ENCODE results near the gene HGFAC.
"Not testable (repeated sequence)": the region's sequence is repeated elsewhere in the genome, so short reads cannot be mapped to it uniquely, and the experiment has no call there.

The HGFAC gene

GRCh38 chr4:3407930-3408792, 33.6 kb upstream of the HGFAC start:
- peaks cover 5% of the 10 kb centered on the region for H3K9me3 ChIP-seq (ENCODE audit: severe bottlenecking)
- H3K36me3 ChIP-seq (ENCODE audit: low read depth), result no peaks in the 10 kb centered on the region
- ATAC-seq (ENCODE audit: low read depth), result no peak
- H3K27me3 ChIP-seq (ENCODE audit: insufficient read depth, poor library complexity, severe bottlenecking), result no peaks in the 10 kb centered on the region
- H3K4me3 ChIP-seq (ENCODE audit: severe bottlenecking), result no peak overlapping the region
- H3K4me1 ChIP-seq (ENCODE audit: insufficient read depth, poor library complexity, severe bottlenecking), result no peaks in the 10 kb centered on the region
- no peak for TF ChIP-seq CTCF (IDR thresholded peaks at IDR 0.05; ENCODE audit: poor library complexity, severe bottlenecking)
- DNase-seq (ENCODE audit: low spot score), result peak; percentile 35
- H3K27ac ChIP-seq (ENCODE audit: poor library complexity, severe bottlenecking), result no peak overlapping the region

- no peak for TF ChIP-seq CTCF (IDR thresholded peaks at IDR 0.05; ENCODE audit: poor library complexity, severe bottlenecking)
- H3K27ac ChIP-seq (ENCODE audit: poor library complexity, severe bottlenecking), result no peak overlapping the region
- ATAC-seq (ENCODE audit: low read depth), result no peak
- H3K4me1 ChIP-seq (ENCODE audit: insufficient read depth, poor library complexity, severe bottlenecking), result no peaks in the 10 kb centered on the region
- H3K36me3 ChIP-seq (ENCODE audit: low read depth), result no peaks in the 10 kb centered on the region
- no peak overlapping the region for H3K4me3 ChIP-seq (ENCODE audit: severe bottlenecking)
- no peaks in the 10 kb centered on the region for H3K27me3 ChIP-seq (ENCODE audit: insufficient read depth, poor library complexity, severe bottlenecking)
- peak; percentile 37 for DNase-seq (ENCODE audit: low spot score)
- peaks cover 5% of the 10 kb centered on the region for H3K9me3 ChIP-seq (ENCODE audit: severe bottlenecking)
Measured at GRCh38 chr4:3408793-3409330, 32.9 kb upstream of the HGFAC start.

GRCh38 chr4:3409571-3410091, 32.1 kb upstream of the HGFAC start:
- H3K4me3 ChIP-seq (ENCODE audit: severe bottlenecking), result no peak overlapping the region
- no peaks in the 10 kb centered on the region for H3K27me3 ChIP-seq (ENCODE audit: insufficient read depth, poor library complexity, severe bottlenecking)
- peaks cover 2% of the 10 kb centered on the region; the same call in 1 of the 2 replicates for H3K36me3 ChIP-seq (ENCODE audit: low read depth)
- H3K9me3 ChIP-seq (ENCODE audit: severe bottlenecking), result no peaks in the 10 kb centered on the region
- DNase-seq (ENCODE audit: low spot score), result peak; percentile 37
- H3K27ac ChIP-seq (ENCODE audit: poor library complexity, severe bottlenecking), result no peak overlapping the region
- no peaks in the 10 kb centered on the region for H3K4me1 ChIP-seq (ENCODE audit: insufficient read depth, poor library complexity, severe bottlenecking)
- ATAC-seq (ENCODE audit: low read depth), result no peak
- no peak for TF ChIP-seq CTCF (IDR thresholded peaks at IDR 0.05; ENCODE audit: poor library complexity, severe bottlenecking)

- Histone ChIP-seq H3K27me3 (ENCODE audit: insufficient read depth, poor library complexity, severe bottlenecking) (no peaks in the 10 kb centered on the region), H3K36me3 (ENCODE audit: low read depth) (peaks cover 6% of the 10 kb centered on the region), H3K27ac (ENCODE audit: poor library complexity, severe bottlenecking) (no peak overlapping the region), H3K4me1 (ENCODE audit: insufficient read depth, poor library complexity, severe bottlenecking) (no peaks in the 10 kb centered on the region), H3K4me3 (ENCODE audit: severe bottlenecking) (no peak overlapping the region), H3K9me3 (ENCODE audit: severe bottlenecking) (no peaks in the 10 kb centered on the region)
- ATAC-seq (ENCODE audit: low read depth) (no peak), DNase-seq (ENCODE audit: low spot score) (peak; percentile 35)
- TF ChIP-seq CTCF (IDR thresholded peaks at IDR 0.05; ENCODE audit: poor library complexity, severe bottlenecking), result no peak
Measured at GRCh38 chr4:3410401-3411135, 31.2 kb upstream of the HGFAC start.

GRCh38 chr4:3411190-3411589, 30.6 kb upstream of the HGFAC start:
- DNase-seq (ENCODE audit: low spot score), result peak; percentile 24
- not testable (repeated sequence) for H3K27ac ChIP-seq (ENCODE audit: poor library complexity, severe bottlenecking); H3K27me3 ChIP-seq (ENCODE audit: insufficient read depth, poor library complexity, severe bottlenecking); H3K4me1 ChIP-seq (ENCODE audit: insufficient read depth, poor library complexity, severe bottlenecking); H3K36me3 ChIP-seq (ENCODE audit: low read depth); H3K9me3 ChIP-seq (ENCODE audit: severe bottlenecking); H3K4me3 ChIP-seq (ENCODE audit: severe bottlenecking); ATAC-seq (ENCODE audit: low read depth)
